ENCODE data around the gene HSPG2. TPM values are rescaled to one million over a fixed set of nuclear protein-coding genes. Genes with fewer than 3 reads are reported as not detected.

Gene HSPG2
- total and polyA plus RNA-seq, 9 of the 15 experiments (the other 6 are each of a cell fraction or from before 2014, with no cell fraction given), result 0.14 to 160 (median 15.7) TPM

DNA sequence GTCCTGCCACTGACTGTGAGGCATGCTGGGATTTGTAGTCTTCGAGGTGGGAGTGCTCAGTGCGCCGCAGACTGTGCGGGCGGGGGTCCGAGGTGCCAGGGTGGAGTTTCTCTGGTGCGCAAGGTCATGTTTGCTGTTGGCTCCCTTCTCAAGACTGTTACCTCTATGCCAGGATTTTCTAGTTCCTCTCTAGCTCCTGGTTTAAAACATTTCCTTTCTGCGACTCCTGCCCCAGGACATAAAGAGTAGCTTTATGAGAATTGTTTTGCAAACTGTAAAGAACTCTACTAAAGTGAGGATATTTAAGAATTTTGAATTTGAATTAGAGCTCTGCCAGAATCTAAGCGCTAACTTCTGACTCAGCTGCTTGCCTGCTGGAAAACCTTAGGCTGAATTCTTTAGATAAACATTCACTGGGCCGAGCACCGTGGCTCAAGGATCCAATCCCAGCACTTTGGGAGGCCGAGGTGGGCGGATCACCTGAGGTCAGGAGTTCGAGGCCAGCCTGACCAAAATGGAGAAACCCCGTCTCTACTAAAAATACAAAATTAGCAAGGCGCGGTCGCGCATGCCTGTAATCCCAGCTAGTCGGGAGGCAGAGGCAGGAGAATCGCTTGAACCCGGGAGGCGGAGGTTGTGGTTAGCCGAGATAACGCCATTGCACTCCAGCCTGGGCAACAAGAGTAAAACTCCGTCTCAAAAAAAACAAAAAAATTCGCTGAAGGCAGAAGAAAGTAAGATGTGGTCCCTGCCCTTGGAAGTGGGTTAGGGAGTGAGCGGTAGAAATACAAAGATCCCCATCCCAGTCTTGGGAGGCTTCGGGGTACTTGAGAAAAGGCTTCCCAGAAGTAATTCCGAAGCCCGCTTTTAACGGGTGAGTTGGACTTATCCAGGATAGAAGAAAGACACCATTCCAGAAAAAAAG lies 153.2 kb downstream of the HSPG2 start (continued):
- TF ChIP-seq E2F3 (CRISPR knock-in tag; IDR thresholded peaks at IDR 0.05) (no peak), NFRKB (IDR thresholded peaks at IDR 0.05; ENCODE audit: low read depth) (peak; percentile 96), SP1 (CRISPR knock-in tag; IDR thresholded peaks at IDR 0.05) (peak; percentile 91), BRF1 (IDR thresholded peaks at IDR 0.05; ENCODE audit: borderline replicate concordance, extremely low read depth, insufficient read length) (no peak), NR2C1 (IDR thresholded peaks at IDR 0.05) (0 out of 2 replicates have a peak, but pooled peaks have one; percentile 12), NR2C1 (tag; IDR thresholded peaks at IDR 0.05) (peak; percentile 95), HDAC1 (IDR thresholded peaks at IDR 0.05) (0 out of 4 replicates have a peak, but pooled peaks of 1 of the 2 experiments have one; percentile 25), HLTF (IDR thresholded peaks at IDR 0.05) (0 out of 2 replicates have a peak, but pooled peaks have one; percentile 35), HDAC3 (IDR thresholded peaks at IDR 0.05; ENCODE audit: borderline replicate concordance, partially characterized antibody) (peak; percentile 13), FOSL1 (tag; conservative IDR thresholded peaks at IDR 0.05) (peak; percentile 82), TBL1XR1 (IDR thresholded peaks at IDR 0.05; ENCODE audit: low read length in 2 of 2) (peak in 1 of 2 experiments; percentile 82; a peak in 3 of 4 replicates), ZNF589 (CRISPR knock-in tag; IDR thresholded peaks at IDR 0.05; ENCODE audit: low read depth) (peak; percentile 91), NBN (IDR thresholded peaks at IDR 0.05; ENCODE audit: low read depth) (peak; percentile 34; the same call in 1 of the 2 replicates), CEBPB (tag; IDR thresholded peaks at IDR 0.05) (peak; percentile 9; the same call in 1 of the 2 replicates), NCOA4 (IDR thresholded peaks at IDR 0.05; ENCODE audit: partially characterized antibody) (no peak), ZNF583 (CRISPR knock-in tag; IDR thresholded peaks at IDR 0.05) (peak; percentile 70; the same call in 1 of the 2 replicates), KAT7 (CRISPR knock-in tag; IDR thresholded peaks at IDR 0.05; ENCODE audit: borderline replicate concordance) (0 out of 2 replicates have a peak, but pooled peaks have one; percentile 34), ZNF79 (CRISPR knock-in tag; IDR thresholded peaks at IDR 0.05; ENCODE audit: low read depth) (0 out of 2 replicates have a peak, but pooled peaks have one; percentile 63), ZNF766 (CRISPR knock-in tag; conservative IDR thresholded peaks at IDR 0.05) (peak; percentile 58; the same call in 1 of the 2 replicates), POU5F1 (IDR thresholded peaks at IDR 0.05; ENCODE audit: borderline replicate concordance, low read depth, low read length, partially characterized antibody) (peak; percentile 90)
